GM21390 (cell line): ENCODE results near the gene HSPB7.
"Not testable (repeated sequence)": the region's sequence is repeated elsewhere in the genome, so short reads cannot be mapped to it uniquely, and the experiment has no call there.

Experiments used
- ATAC-seq: cut with Tn5 transposase; IDR thresholded peaks from one replicate; pipeline ENCODE4 v1.9.1; 2021; ENCODE audit not compliant: unreplicated experiment

HSPB7 gene

DNA sequence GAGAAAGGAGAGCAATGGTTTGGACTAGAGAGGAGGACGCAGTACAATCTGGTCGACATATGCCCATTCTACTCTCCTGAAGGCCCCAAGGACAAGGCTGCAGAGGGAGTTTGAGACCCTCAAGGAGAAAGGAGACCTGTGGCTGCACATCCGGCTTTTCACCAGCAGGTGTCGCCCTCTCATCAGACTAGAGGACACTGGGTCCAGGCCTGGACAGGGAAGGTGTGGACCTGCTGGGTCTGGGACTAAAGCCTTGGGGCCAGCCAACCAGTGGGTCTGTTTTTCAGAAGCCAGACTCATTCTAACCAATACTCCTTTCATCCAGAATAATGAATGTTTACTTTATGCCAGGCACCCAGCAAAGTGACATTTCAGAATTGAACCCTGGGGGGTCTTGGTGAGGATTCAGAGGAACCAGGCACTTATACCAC, 8.8 kb downstream of the HSPB7 start:
- no peak for ATAC-seq

- ATAC-seq: no peak
Measured at GRCh38 chr1:16007671-16008341, 10.0 kb downstream of the HSPB7 start.

DNA sequence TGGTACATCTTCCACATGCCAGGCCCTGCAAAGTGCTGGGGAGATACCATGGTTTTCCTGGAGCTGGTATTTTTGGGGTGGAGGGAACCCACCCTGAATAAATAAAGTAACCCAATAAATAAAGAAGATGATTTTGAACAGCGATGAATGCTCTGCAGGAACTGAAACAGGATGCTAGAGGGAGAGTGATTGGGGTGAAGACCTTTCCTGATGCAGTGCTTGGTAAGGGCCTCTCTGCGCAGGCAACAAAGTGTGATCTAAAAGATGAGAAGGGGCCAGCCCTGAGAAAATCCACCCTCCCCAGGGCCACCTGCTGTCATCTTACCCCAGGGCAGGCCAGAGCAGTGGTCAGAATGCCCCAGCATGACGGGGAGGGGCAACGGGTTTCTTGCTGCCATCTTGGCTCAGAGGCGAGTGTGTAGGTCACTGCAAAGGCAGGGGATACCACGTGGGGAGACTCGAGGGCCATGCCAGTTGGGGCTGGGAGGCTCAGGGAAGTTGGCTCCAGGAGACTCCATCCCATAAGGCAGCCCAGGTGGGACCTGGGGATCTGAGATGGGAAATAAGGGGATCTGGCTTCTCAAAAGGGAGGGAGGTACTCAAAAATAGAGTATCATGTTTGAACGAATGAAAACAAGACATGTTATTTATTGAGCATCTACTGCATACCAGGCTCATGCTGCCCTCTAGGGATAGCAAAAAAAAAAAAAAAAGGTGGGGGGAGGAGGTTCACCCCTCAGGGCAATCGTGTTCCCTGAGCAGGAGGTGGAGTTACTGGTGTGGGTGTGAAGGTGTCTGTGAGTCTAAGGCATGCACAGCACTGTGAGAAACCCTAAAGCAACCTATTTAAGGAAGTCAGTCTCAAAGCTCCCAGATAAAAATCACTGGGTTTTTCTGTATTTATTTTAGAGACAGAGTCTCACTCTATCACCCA, 11.0 kb downstream of the HSPB7 start:
- ATAC-seq: no peak

DNA sequence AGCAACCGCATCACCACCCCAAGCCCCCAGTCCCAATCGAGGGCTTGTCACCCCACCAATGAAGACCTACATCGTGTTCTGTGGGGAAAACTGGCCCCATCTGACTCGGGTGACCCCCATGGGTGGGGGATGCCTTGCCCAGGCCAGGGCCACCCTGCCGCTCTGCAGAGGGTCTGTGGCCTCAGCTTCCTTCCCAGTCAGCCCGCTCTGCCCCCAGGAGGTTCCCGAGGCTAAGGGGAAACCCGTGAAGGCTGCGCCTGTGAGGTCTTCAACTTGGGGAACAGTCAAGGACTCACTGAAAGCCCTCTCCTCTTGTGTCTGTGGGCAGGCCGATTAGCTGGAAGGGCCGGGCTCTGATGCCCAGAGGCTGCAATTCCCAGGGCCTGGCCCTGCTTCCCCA, 11.8 kb downstream of the HSPB7 start:
- no peak for ATAC-seq

- ATAC-seq: no peak
Measured at GRCh38 chr1:16005597-16005996, 12.2 kb downstream of the HSPB7 start.

GRCh38 chr1:16001274-16001673, 16.6 kb downstream of the HSPB7 start:
- ATAC-seq: not testable (repeated sequence)

GRCh38 chr1:15998929-15999328, 18.9 kb downstream of the HSPB7 start:
- no peak for ATAC-seq

- ATAC-seq: no peak
Measured at GRCh38 chr1:15997637-15998280, 20.1 kb downstream of the HSPB7 start.

- ATAC-seq: no peak
Measured at GRCh38 chr1:15997076-15997585, 20.7 kb downstream of the HSPB7 start.

- ATAC-seq: no peak
Measured at GRCh38 chr1:15994590-15995351, 23.1 kb downstream of the HSPB7 start.

GRCh38 chr1:15994081-15994480, 23.8 kb downstream of the HSPB7 start:
- ATAC-seq: no peak

GRCh38 chr1:15993666-15994065, 24.2 kb downstream of the HSPB7 start:
- ATAC-seq: no peak

DNA sequence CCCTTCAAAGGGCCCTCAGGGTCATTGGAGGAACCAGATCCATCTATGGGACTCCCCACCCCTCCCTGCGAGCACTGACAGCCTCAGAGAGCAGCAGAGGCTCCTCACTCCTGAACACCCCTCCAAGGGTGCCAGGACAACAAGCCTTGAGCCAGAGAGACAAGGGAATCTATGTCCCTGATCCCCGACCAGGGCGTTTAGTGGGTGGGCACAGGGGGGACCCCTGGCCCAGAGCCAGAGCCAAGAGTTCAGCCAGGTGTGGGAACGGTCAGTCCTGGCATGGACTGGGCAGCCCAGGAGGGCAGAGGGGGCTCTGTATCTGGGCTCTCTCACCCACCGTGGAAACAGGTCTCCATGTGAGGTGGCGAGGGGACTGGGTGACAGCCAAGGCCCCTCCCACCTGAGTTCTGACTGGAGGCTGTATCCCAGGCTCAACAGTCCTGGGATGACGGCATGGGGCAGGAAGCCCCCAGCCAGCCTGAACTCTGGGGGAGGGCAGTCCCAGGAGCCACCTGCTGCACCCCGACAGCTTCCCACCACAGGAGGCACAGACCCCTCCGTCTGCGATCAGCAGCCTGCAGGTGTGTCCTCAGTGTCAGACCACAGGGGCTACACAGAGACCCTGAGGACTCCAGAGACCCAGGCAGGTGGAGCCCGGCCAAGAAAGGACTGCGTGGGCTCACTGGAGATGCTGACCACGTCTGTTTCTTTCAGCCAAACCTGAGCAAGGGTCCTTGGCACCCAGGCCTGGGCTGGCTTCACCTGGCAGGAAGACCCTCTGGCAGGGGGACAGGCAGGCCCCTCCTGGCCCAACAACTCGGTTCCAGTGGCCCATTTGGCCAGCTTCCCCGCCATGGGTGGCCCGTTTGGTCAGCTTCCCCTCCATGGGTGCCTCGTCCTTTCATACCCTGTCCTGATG, 25.0 kb downstream of the HSPB7 start:
- ATAC-seq: no peak

GRCh38 chr1:15992187-15992553, 25.7 kb downstream of the HSPB7 start:
- no peak for ATAC-seq

GRCh38 chr1:15991427-15992186, 26.2 kb downstream of the HSPB7 start:
- no peak for ATAC-seq

GRCh38 chr1:15989776-15990175, 28.1 kb downstream of the HSPB7 start:
- no peak for ATAC-seq

DNA sequence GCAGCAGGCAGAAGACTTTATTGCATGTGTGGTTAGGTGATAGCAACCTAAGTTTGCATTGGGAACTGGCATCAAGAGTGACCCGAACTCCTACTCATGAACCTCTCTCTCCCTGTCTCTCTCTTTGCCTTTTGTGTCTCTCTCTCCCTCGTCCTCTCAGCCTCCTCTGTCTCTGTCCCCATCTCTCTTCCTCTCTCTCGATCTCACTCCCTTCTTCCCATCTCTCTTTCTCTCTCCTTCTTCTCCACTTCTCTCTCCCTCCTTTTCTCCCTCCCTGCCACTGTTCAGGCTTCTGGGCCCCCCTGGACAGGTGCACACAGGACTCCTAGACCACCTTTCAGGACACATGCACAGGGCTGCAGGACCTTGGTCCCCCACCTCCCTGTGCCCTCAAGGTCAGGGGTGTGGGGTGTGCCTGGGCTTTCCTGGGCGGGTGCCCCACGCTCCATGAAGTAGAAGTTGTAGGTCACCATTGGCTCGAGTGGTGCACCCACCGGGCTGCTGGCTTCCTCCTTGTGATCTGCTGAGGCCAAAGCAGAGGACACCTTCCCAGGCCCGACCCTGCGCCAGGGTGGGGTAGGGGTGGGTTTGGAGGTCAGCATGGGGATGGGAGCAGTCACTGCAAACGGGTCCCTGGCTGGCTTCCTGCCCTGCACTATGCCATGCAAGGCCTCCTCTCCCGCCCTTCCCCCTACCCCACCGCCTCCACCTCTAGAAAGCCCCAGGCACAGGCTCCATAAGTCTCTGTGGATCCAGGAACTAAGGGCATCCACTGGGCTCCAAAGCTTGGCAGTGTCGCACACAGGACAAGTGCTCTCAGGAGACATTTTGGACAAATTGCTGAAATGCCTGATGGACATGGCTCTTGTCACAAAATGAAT, 28.7 kb downstream of the HSPB7 start:
- no peak for ATAC-seq
